Measurements from ENCODE around the gene SLAMF9. TPM values are rescaled to one million over a fixed set of nuclear protein-coding genes. Genes with fewer than 3 reads are reported as not detected.
"Not testable (repeated sequence)": the region's sequence is repeated elsewhere in the genome, so short reads cannot be mapped to it uniquely, and the experiment has no call there.

Gene SLAMF9
- total RNA-seq, 1 experiment from 2014 or later: not detected

DNA sequence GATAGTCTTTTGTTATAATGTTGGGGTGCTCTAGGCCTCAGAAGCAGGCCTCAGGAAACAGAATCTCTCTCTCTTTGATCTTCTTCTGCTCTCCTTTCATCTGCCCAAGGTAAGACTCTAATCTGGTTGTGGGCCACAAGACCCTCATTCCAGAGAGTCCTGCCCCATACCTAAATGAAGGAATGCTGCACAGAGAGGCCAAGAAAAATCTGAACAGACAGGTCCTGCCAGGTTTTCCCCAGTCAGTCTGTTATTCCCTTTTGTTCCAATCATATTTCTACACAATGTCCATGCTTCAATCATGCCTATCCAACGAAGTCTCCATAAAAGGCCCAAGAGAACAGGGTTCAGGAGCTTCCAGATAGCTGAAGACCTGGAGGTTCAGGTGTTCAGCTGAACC, 47.1 kb downstream of the SLAMF9 start:
- intact Hi-C loops (cut with micrococcal nuclease; ENCODE audit: unreplicated experiment) (no loop called here), in situ Hi-C loops (cut with HindIII; ENCODE audit: low pct_unique_long_range_greater_than_20kb, low sequenced_read_pairs) (no loop called here)
- no peak for TF ChIP-seq POLR2AphosphoS5 (IDR thresholded peaks at IDR 0.05; ENCODE audit: low read depth, low read length)
- TF ChIP-seq SIN3A (IDR thresholded peaks at IDR 0.05; ENCODE audit: borderline replicate concordance, insufficient read depth, low read depth, low read length): no peak
- DNase-seq (ENCODE audit: low read depth, low spot score) (no peak), ATAC-seq (no peak)
- no TSS peak for BruUV-seq (replicated peaks)
- CTCF ChIA-PET: no interaction called here
- POLR2A ChIA-PET: no interaction called here
- no peaks in the 10 kb centered on the region for H3K9me3 ChIP-seq (ENCODE audit: control insufficient read depth, insufficient read depth, low read depth, low read length)
- H3K4me1 ChIP-seq (ENCODE audit: control insufficient read depth, insufficient read depth, low read length): peaks cover 4% of the 10 kb centered on the region
- H3K36me3 ChIP-seq (ENCODE audit: control insufficient read depth, insufficient read depth, low read length): no peaks in the 10 kb centered on the region
- no peak overlapping the region for H3K4me3 ChIP-seq (ENCODE audit: low read depth in 2 of 2, low read length in 2 of 2)
- no peaks in the 10 kb centered on the region for H3K27me3 ChIP-seq (ENCODE audit: control insufficient read depth, insufficient read depth, low read length)
- H3K27ac ChIP-seq (ENCODE audit: low read length): no peak overlapping the region

DNA sequence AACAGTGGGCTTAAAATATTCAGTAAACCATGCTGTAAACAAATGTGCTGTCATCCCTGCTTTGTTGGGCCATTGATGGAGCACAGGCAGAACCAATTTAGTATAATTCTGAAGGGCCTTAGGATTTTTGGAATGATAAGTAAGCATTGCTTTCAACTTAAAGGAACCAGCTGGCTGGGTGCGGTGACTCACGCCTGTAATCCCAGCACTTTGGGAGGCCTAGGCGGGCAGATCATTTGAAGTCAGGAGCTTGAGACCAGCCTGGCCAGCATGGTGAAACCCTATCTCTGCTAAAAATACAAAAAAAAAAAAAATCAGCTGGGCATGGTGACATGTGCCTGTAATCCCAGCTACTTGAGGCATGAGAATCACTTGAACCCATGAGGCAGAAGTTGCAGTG, 50.0 kb downstream of the SLAMF9 start:
- POLR2A ChIA-PET; H3K27me3 ChIP-seq (ENCODE audit: control insufficient read depth, insufficient read depth, low read length); H3K36me3 ChIP-seq (ENCODE audit: control insufficient read depth, insufficient read depth, low read length); ATAC-seq; H3K4me3 ChIP-seq (ENCODE audit: low read depth in 2 of 2, low read length in 2 of 2); BruUV-seq (replicated peaks); DNase-seq (ENCODE audit: low read depth, low spot score); CTCF ChIA-PET; H3K9me3 ChIP-seq (ENCODE audit: control insufficient read depth, insufficient read depth, low read depth, low read length); H3K27ac ChIP-seq (ENCODE audit: low read length); intact Hi-C loops (cut with micrococcal nuclease; ENCODE audit: unreplicated experiment); in situ Hi-C loops (cut with HindIII; ENCODE audit: low pct_unique_long_range_greater_than_20kb, low sequenced_read_pairs); H3K4me1 ChIP-seq (ENCODE audit: control insufficient read depth, insufficient read depth, low read length): not testable (repeated sequence)

DNA sequence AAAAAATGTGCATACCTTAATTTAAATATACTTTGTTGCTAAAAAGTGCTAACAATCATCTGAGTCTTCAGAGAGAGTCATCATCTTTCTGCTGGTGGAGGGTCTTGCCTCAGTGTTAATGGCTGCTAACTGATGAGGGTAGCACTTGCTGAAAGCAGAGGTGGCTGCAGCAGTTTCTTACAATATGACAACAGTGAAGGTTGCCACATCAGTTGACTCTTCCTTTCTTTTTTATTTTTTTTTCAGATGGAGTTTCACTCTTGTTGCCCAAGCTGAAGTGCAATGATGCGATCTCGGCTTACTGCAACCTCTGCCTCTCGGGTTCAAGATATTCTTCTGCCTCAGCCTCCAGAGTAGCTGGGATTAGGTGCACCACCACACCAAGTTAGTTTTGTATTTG, 51.5 kb downstream of the SLAMF9 start:
- TF ChIP-seq SIN3A (IDR thresholded peaks at IDR 0.05; ENCODE audit: borderline replicate concordance, insufficient read depth, low read depth, low read length) (no peak), POLR2AphosphoS5 (IDR thresholded peaks at IDR 0.05; ENCODE audit: low read depth, low read length) (no peak), TCF7L2 (IDR thresholded peaks at IDR 0.05; ENCODE audit: low read depth, low read length) (no peak)
- TF ChIP-seq, protein P1, sequence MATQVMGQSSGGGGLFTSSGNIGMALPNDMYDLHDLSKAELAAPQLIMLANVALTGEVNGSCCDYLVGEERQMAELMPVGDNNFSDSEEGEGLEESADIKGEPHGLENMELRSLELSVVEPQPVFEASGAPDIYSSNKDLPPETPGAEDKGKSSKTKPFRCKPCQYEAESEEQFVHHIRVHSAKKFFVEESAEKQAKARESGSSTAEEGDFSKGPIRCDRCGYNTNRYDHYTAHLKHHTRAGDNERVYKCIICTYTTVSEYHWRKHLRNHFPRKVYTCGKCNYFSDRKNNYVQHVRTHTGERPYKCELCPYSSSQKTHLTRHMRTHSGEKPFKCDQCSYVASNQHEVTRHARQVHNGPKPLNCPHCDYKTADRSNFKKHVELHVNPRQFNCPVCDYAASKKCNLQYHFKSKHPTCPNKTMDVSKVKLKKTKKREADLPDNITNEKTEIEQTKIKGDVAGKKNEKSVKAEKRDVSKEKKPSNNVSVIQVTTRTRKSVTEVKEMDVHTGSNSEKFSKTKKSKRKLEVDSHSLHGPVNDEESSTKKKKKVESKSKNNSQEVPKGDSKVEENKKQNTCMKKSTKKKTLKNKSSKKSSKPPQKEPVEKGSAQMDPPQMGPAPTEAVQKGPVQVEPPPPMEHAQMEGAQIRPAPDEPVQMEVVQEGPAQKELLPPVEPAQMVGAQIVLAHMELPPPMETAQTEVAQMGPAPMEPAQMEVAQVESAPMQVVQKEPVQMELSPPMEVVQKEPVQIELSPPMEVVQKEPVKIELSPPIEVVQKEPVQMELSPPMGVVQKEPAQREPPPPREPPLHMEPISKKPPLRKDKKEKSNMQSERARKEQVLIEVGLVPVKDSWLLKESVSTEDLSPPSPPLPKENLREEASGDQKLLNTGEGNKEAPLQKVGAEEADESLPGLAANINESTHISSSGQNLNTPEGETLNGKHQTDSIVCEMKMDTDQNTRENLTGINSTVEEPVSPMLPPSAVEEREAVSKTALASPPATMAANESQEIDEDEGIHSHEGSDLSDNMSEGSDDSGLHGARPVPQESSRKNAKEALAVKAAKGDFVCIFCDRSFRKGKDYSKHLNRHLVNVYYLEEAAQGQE (IDR thresholded peaks at IDR 0.05; ENCODE audit: insufficient read depth in 1 of 2, low read depth in 2 of 2, low read length in 1 of 2): no peak
- TF ChIP-seq, protein P2, sequence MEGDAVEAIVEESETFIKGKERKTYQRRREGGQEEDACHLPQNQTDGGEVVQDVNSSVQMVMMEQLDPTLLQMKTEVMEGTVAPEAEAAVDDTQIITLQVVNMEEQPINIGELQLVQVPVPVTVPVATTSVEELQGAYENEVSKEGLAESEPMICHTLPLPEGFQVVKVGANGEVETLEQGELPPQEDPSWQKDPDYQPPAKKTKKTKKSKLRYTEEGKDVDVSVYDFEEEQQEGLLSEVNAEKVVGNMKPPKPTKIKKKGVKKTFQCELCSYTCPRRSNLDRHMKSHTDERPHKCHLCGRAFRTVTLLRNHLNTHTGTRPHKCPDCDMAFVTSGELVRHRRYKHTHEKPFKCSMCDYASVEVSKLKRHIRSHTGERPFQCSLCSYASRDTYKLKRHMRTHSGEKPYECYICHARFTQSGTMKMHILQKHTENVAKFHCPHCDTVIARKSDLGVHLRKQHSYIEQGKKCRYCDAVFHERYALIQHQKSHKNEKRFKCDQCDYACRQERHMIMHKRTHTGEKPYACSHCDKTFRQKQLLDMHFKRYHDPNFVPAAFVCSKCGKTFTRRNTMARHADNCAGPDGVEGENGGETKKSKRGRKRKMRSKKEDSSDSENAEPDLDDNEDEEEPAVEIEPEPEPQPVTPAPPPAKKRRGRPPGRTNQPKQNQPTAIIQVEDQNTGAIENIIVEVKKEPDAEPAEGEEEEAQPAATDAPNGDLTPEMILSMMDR (IDR thresholded peaks at IDR 0.05): no peak
- in situ Hi-C loops (cut with HindIII; ENCODE audit: low pct_unique_long_range_greater_than_20kb, low sequenced_read_pairs): no loop called here
- DNase-seq (ENCODE audit: low read depth, low spot score) (no peak), ATAC-seq (no peak)
- H3K27ac ChIP-seq (ENCODE audit: low read length): no peak overlapping the region
- H3K4me3 ChIP-seq (ENCODE audit: low read depth in 2 of 2, low read length in 2 of 2): no peak overlapping the region
- BruUV-seq (replicated peaks): no TSS peak
- ChIA-PET POLR2A (no interaction called here), CTCF (no interaction called here)
- no peaks in the 10 kb centered on the region for H3K27me3 ChIP-seq (ENCODE audit: control insufficient read depth, insufficient read depth, low read length)
- no peaks in the 10 kb centered on the region for H3K9me3 ChIP-seq (ENCODE audit: control insufficient read depth, insufficient read depth, low read depth, low read length)
- intact Hi-C loops (cut with micrococcal nuclease; ENCODE audit: unreplicated experiment): no loop called here
- H3K4me1 ChIP-seq (ENCODE audit: control insufficient read depth, insufficient read depth, low read length): no peaks in the 10 kb centered on the region
- H3K36me3 ChIP-seq (ENCODE audit: control insufficient read depth, insufficient read depth, low read length): no peaks in the 10 kb centered on the region

Other genes starting within 250 kb of the SLAMF9 start
- 0.90 TPM for gene CRP, start 239.6 kb downstream of the SLAMF9 start, total RNA-seq (2021; ENCODE audit: unreplicated experiment)
- gene DUSP23, start 173.3 kb downstream of the SLAMF9 start, total RNA-seq (2021; ENCODE audit: unreplicated experiment): 36.1 TPM
- not detected for gene FCRL6, start 151.9 kb downstream of the SLAMF9 start, total RNA-seq (2021; ENCODE audit: unreplicated experiment)
- not detected for gene SLAMF8, start 127.4 kb downstream of the SLAMF9 start, total RNA-seq (2021; ENCODE audit: unreplicated experiment)
- not detected for gene VSIG8, start 91.6 kb downstream of the SLAMF9 start, total RNA-seq (2021; ENCODE audit: unreplicated experiment)
- gene CFAP45, start 54.1 kb downstream of the SLAMF9 start, total RNA-seq (2021; ENCODE audit: unreplicated experiment): 1.6 TPM
- gene TAGLN2, start 28.7 kb downstream of the SLAMF9 start, total RNA-seq (2021; ENCODE audit: unreplicated experiment): 474 TPM
- 0.51 TPM for gene IGSF9, start 8.6 kb downstream of the SLAMF9 start, total RNA-seq (2021; ENCODE audit: unreplicated experiment)
- gene PIGM, start 77.8 kb upstream of the SLAMF9 start, total RNA-seq (2021; ENCODE audit: unreplicated experiment): 4.4 TPM
- 0.08 TPM for gene KCNJ10, start 115.9 kb upstream of the SLAMF9 start, total RNA-seq (2021; ENCODE audit: unreplicated experiment)
- gene KCNJ9, start 127.3 kb upstream of the SLAMF9 start, total RNA-seq (2021; ENCODE audit: unreplicated experiment): not detected
- gene IGSF8, start 144.4 kb upstream of the SLAMF9 start, total RNA-seq (2021; ENCODE audit: unreplicated experiment): 18.8 TPM
- 0.15 TPM for gene ATP1A2, start 161.5 kb upstream of the SLAMF9 start, total RNA-seq (2021; ENCODE audit: unreplicated experiment)
- not detected for gene ATP1A4, start 197.4 kb upstream of the SLAMF9 start, total RNA-seq (2021; ENCODE audit: unreplicated experiment)
- not detected for gene CASQ1, start 236.3 kb upstream of the SLAMF9 start, total RNA-seq (2021; ENCODE audit: unreplicated experiment)